GM18507 (cell line): Measurements from ENCODE around the gene FIBIN.
"Not testable (repeated sequence)": the region's sequence is repeated elsewhere in the genome, so short reads cannot be mapped to it uniquely, and the experiment has no call there.

Experiments used
- DNase-seq: peaks from one replicate; pipeline ENCODE4 v3.0.0; 2011; ENCODE audit warnings: low read depth; ENCODE audit not compliant: insufficient read length; ENCODE audit errors: extremely low spot score
- FAIRE-seq: peaks from 2 replicates; lab custom pipeline; 2011; peaks lifted over from hg19 to GRCh38; lab: Jason Lieb, UNC

Gene FIBIN

DNA sequence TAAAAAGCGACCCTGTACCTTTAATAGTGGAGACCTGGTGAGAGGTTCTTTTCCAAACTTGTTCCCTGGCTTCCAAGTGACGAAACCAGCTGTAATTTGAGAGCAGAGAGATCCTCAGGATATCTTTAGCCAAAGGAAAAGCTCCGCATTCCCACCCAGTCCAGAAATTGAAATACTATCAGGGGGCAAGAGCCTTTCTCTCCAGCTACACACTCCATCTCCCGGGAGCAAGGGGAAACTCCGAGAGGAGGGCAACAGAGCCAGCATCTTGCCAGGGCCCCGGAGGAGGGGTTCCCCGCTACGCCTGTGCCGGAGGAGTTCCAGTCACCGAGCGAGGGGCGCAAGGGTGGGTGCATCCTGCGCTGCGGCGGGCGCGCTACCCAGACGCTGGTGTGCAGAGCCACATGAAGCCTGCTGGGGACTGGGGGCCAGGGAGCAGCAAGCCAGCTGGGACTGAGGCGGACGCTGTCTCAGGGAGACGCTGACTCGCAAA, at the start of gene FIBIN:
FIBIN (plus strand) TSS at position 148 of the 493 bp plus-strand sequence. CDS start 415 bp downstream, outside the sequence.
- FAIRE-seq (no peak), DNase-seq (no peak)

DNA sequence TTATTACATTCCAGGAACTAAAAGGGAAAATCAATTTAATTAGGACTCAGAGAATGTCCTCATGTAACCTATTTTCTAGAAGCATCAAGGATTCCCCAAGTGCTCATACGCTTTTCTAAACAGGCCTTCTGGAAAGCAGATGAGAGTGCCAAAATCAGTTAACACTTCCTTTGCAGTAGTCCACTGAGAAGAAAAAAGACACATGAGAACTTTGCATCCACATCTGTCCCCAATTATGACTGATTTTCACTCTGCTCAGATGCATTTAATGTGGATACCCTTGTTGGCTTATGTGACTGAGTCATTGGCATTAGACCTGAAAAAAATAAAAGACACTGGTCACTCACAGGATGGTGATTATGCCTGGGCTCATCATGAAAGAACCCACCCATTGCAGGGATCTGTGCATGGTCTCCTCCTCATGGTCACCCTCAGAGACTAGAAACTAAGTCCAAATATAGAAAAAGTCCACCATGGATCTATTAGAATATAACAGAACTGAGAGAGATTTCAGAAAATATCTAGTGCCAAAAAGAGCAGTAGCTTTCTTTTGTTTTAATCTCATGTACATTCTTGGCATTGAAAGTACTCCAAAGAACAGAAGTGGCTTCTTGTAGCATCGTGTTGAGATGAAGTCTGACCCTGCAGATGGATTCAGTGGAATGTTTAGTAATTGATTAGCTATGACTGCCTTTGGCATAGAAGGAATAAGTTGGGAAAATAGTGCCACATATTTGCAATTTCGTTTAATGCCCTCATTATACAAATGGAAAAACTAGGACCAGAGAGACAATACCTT, 48.8 kb upstream of the FIBIN start:
- DNase-seq, result no peak
- no peak for FAIRE-seq

DNA sequence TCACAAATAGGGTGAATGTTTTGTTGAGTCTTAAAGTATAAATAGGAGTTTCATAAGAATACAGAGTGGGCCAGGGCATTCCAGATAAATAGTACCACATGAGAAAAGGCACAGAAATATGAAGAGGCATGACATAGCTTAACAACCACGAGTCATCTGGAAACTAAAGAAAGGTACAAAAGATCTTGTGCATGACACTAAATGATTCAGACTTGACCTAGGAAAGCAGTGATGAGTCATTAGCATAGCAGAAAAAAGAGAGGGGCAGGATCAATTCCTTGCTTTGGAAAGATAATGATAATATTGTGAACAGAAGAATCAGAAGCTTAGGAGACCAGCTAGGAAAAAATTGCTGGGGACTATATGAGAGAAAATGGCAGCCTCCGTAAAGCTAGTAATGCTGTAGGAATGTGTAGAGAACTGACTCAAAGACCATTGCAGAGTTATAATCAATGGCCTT, 47.6 kb upstream of the FIBIN start:
- DNase-seq, result no peak
- no peak for FAIRE-seq

DNA sequence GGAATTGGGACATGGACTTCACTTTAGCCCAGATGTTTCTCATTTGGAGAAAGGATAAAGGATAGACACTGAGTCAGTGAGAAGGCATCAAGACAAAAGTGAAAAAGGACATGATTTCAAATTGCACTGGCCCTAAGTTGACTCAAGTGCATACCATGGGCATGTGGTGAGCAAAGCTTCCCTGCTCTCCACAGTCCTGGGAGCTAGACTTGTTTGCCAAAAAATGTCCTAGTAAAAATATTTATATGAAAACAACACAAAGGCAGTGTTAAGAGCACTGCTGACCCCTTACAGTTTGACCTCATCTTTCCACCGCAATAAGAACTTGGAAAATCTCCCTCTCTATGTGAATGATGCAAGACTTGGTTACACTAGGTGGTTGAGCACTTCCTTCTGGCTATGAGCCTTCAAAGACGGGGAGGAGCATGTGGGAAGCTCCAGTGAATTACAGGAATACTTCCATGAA, 46.5 kb upstream of the FIBIN start:
- no peak for DNase-seq
- FAIRE-seq, result no peak

DNA sequence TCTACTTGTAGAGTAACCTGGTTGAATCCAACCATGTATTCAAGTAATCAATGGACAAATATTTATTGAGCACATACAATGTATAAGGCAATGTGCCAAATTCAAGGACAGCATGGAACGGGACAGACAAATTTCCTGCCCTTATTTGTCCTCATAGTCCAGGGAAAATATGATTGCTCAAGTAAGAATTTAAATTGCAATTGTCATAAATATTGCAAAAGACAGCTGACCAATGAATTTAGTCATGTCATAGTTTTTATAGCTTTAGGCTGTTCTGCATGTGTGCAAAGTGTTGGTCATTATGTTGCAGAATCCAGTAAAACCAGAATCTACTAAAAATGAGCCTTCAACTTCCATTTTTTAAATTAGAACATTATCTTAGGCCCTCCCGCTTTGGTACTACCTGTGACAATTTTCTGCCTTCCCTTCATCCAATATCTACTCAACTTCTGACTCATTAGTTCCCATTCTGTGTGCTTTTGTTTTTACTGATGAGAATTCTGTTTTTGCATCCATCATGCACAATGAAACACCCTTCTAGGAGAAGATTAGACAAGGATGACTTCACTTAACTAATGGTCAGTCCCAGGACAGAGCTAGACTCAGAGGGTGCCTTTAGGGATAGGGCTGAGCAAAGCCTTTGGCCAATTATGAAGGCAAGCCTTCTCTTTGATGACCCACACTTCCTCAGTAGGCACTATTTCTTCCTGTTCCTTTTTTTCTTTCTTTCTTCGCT, 45.8 kb upstream of the FIBIN start:
- FAIRE-seq (no peak), DNase-seq (no peak)

DNA sequence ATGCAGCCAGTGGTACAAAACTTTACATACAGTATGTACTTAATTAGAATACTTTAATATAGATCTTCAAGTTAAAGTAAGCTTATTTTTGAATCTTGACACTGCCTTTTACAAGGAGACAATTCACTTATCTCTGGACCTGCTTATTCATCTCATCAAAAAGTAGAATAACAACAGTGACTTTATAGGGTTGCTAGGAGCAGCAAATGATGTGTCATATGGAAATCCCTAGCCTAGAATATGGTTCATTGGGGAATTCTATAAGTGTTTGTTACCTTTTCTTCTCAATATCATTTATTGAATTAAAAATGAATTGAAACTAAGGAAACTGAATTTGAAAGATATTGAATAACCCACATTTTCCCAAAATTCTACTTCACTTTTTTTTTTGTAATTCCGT, 45.0 kb upstream of the FIBIN start:
- no peak for DNase-seq
- no peak for FAIRE-seq

DNA sequence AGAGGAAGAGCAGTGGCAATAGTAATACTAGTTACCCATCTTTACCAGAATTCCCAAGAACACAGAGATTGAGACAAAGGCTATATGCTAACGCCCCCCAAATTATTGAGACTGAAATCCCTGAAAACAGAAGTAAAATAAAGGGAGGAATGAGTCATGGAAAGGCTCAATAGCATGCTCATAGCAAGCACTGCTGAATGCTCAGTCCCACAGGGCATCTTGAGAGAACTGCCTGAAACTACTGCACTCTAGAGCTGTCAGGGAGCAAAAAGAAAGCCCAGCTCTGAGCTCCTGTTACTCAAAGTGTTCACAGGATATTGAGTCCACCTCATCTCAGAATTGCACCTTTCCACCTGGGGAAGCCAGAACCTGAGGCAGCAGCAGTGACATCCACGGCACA, 44.1 kb upstream of the FIBIN start:
- no peak for FAIRE-seq
- no peak for DNase-seq

DNA sequence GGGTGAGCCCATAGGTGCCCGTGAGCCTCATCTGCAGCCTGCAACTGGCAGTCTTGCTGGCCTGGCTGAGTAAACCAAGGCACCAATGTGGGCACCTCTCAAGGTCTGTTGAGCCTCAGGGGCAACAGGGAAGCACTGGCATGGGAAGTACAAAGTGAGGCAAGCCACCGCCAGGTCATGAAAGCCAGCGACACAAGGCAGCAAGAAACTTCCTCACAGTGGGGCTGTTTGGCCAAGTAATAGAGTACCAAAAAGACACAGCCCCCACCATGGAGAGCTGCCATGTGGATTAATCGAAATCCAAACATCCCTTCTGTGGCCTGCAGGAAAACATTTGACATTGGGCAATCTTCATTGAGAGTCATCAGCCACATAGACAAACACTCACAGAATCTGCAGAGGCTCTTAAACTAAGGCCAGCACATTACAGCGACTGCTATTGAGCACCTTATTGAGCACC, 43.6 kb upstream of the FIBIN start:
- FAIRE-seq, result no peak
- DNase-seq, result no peak

DNA sequence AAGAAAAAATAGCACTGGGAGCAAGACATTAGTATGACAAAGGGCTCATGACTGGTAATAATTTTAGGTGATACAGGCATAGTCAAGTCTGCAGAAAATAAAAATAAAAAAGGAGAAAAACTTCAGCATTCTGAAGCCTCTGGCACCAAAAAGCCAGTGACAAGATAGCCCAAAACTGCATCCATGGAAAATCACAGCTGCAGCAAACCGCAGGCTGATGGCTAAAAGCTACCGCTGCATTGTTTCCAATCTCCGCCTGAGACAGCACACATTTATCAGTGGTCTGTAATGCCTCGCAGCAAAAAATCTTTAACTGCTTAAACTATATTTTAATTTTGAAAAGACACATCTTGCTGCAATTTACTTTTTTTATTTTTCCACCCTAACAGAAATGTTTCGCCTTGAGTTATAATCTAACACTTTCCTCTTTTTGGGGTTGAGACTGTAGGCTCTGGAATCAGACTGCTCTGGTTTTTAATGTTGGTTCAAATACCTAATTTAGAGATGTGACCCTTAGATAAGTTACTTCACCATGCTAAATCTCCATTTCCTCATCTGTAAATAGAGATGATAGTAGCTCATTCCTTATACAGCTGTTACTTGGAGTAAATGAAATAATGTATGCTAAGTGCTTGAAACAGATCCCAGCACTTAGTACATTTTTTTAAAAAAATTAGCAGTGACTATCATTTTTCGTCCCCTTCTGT, 42.0 kb upstream of the FIBIN start:
- FAIRE-seq, result no peak
- no peak for DNase-seq

DNA sequence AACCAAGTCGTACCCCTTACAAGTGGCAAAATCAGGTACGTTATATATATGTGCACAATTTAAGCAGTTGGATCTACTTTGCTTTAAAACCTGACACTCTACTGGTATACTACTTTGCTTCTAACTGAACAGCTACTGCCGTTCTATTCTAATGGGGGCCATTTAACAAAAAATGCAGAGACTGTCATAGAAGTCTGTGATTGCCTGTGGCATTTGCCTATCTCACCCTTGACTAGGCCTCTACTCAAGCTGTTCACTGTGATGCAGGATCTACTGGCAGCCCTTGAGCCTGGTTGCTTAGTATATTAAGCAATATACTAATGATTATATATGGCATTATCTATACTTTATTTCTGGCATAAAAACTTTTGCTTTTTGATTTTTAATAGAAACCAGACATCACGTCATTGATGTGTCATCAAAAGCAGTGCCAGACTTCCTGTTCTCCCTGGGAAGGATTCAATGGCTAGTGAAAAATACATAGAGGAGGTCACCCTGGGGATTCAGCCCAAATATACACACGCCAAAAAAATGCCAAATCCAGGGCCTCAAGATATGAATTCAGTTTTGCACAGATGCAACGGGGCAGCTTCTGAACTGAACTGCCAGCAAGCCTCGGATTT, 40.0 kb upstream of the FIBIN start:
- FAIRE-seq, result no peak

DNA sequence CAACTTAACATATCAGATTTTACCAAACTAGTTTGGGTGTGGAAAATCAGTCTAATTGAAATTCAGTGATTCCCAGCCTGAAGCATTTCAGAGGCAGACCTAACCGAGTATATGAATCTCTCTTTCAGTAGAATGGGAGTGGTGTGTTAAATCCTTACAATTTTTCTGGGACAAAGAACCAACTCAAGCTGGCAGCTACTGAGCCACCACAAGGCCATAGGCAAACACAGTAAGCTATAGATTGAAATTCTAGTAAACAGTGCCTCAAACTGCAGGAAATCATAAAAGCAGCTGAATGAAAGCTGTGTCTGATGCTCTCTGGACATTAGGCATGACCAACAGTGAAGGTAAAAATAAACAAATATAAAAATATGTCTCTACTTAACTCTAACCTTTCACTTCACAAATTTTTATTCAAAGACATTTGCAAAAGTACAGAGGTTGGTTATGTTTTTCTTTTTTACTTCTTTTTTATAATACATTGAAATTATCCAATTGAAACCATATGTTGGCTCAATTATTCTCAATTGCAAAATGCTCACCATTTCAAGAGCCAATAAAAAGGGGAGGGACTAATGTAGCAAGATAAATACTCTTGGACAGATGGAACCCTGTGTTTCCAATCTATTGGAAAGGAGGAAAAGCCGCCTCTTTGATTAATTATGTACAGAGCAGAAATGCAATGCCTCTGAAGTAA, 35.8 kb upstream of the FIBIN start:
- no peak for FAIRE-seq
- no peak for DNase-seq

More for the DNA sequence above, 40.0 kb upstream of the FIBIN start:
- no peak for DNase-seq

DNA sequence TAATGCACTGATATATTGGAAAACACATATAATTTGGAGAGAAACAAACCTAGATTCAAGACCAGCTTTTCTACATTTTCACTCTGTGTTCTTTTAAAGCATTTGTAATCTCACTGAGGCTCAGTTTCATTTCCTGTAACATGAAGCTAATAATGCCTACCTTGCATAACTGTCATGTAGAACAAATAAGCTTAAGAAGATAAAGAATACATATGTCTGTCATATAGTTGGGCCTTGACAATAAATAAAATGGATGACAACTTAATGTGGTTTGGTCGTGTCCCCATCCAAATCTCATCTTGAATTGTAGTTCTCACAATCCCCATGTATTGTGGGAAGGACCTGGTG, 35.2 kb upstream of the FIBIN start:
- FAIRE-seq (no peak), DNase-seq (no peak)

DNA sequence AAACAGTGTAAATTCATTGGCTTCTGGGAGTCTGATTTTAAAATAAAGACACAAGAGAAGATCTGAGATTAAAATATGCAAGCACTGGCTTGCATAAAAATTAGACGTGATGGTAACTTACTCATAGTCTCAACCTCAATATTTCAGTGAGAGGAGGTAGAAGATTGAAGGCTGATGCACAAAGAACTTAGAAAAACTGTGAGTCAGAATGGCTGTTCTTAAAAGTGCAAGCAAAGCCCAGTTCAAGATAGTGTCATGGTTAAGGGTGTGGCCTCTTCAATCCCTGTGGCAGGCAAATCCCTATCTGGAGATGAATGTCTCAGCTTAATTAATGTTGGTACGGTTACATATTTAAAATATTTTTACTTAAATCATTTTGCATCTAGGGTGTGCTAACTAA, 33.6 kb upstream of the FIBIN start:
- DNase-seq (no peak), FAIRE-seq (no peak)

DNA sequence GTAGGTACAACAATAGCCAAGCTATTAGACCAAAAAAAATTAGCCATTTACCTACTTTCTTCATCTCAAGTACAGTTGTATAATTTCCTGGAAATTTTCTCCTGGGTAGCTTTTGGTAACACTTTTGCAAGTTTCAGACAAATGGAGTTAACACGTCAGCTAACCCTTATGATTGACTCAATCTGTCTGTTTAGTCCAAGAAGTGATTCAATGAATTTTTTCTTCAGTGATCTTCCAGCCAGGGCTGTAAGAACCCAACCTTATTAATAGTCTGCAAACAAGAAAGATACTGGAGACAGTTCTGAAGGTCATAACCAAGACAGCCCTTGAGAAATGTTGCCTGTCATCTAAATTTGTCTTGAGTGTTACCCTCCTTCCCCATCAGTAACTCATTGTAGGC, 30.1 kb upstream of the FIBIN start:
- no peak for DNase-seq
- FAIRE-seq, result no peak

DNA sequence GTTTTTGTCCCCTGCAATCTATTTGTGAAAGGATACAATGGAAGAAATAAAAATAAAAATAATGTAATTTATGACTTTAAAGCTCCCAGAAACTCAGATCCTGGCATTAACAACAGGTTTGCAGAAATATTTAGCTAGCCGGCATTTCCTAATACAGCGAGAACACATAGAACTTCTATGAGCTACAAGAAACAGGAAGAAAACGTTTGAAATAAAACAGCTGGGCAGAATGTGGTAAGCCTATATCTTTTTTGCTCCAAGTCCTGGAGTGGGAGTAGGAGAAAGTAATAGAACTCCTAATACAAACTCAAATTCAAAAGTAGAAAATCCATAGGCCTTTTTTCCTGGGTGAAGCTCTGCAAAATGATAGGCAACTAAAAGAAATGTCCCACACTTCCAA, 29.6 kb upstream of the FIBIN start:
- FAIRE-seq, result no peak
- no peak for DNase-seq

DNA sequence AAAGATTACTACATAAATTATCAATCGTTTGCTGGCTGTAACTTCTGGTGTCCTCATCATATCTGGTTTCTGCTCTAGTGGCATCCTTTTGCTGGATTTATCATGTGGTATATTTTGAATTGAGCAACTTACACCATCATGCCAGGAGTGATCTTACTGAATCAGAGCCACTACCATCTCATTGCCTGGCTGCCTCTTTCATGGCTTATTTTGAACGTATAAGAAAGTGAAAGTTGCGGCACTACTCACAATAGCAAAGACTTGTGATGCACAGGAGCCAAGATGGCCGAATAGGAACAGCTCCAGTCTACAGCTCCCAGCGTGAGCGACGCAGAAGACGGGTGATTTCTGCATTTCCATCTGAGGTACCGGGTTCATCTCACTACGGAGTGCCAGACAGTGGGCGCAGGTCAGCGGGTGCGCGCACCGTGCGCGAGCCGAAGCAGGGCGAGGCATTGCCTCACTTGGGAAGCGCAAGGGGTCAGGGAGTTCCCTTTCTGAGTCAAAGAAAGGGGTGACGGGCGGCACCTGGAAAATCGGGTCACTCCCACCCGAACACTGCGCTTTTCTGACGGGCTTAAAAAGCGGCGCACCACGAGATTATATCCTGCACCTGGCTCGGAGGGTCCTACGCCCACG, 28.9 kb upstream of the FIBIN start:
- not testable (repeated sequence) for FAIRE-seq, DNase-seq

DNA sequence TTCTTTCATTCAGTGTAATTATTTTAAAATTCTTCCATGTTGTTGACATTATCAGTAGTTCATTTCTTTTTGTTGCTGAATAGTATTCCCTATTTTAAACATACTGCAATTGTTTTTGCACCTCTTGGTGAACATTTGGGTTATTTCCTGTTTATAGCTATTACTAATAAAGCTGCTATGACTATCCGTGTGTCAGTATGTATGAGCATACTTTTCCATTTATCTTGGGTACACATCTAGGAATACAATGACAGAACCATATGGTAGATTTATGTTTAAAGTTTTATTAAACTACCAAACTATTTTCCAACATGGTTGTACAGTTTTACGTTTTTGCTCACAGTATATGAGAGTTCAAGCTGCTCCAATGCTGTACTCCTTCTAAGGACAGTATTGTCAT, 22.0 kb upstream of the FIBIN start:
- FAIRE-seq (no peak), DNase-seq (no peak)

DNA sequence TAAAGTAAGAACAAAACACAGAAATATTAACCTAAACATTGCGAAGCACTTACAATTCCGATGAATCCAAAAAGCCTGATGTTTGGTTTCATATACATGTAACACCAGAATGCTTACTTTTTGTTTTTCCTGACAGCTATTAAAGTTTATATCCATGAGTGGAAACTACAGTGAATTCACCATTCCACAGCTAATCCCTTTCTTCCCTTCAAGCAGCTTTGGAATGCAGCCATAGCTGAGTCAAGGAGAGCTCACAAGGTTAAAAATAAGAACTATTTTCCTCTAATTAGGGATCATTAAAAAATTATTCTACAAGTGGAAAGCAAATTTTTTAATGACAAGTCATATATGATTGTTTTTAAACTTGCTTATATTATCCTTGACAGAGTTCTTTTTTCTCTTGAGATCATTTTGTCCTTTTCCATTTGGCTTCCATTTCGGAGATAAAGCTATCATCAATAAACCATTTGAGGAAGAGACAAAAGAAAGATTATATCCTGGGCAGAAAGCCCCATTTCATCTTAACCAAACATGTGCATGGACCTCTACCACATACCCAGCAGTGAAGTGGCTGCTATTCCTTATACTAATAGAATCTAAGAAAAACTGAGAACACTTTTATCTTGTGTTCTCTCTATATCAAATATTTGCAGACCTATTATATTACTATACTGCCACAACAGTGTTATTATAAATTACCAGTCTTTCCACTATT, 19.7 kb upstream of the FIBIN start:
- FAIRE-seq (no peak), DNase-seq (no peak)
